LoVo (cell line): ENCODE results near the gene CTTNBP2NL.
"Not testable (repeated sequence)": the region's sequence is repeated elsewhere in the genome, so short reads cannot be mapped to it uniquely, and the experiment has no call there.

ENCODE experiments used
- DNase-seq: peaks from one replicate; pipeline ENCODE4 v3.0.0-alpha.2; 2016; ENCODE audit warnings: low spot score

CTTNBP2NL gene

GRCh38 chr1:112423666-112424065 is 27.7 kb downstream of the CTTNBP2NL start:
- DNase-seq, result not testable (repeated sequence)

DNA sequence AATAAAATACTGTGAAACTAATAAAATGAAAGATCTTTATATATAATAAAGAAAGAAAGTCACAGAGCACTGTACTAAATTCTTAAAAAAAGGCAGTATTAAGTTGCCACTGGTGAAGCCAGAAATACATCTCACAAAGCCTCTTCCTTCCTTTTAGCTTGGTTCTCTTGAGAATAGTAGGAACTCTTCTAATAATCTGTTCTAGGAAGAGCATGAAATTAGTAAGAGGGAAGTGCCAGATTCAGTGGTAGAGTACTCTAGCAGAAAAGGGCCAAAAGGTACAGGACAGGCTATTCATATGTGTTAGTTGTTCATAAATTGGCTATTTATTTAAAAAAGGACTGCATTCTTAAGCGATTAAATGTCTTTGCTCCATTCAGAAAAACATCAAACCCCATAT is 33.7 kb downstream of the CTTNBP2NL start:
- no peak for DNase-seq

DNA sequence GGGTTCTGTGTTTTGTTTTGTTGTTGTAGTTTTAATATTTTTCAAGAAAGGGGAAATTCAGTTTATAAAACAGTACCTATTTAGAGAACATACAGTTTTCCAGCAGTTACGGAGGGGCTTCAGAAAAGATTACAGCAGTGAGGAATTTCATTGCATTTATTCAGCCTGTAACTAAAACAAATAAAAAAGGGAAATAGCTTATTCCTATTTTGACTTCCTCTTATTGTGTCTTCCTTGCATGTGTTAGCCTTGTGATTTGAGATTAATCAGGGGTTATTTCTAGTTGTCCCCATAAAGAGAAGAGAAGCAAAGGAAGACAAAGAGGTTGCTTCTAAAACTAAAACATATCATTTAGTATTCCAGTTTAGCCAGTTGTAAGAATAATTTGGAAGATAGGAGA is 35.0 kb downstream of the CTTNBP2NL start:
- DNase-seq, result no peak

DNA sequence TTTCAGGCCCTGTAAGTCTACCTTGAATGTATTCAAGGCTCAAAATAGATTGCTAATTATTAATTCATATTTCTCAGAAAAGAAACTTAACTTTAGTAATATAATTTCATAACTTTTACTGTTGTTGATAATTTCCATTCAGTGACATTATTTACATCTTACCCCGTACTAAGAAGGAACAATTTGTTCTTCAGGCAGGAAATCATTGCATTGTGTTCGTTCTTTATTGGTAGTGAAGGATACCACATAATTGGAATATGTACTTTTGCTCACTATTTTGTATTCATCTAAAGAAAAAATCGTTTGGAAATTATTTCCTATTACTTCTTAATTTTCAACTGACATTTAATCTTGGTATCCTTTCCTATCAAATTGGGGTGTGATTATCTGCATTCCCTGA is 39.4 kb downstream of the CTTNBP2NL start:
- no peak for DNase-seq

GRCh38 chr1:112436384-112437156 is 40.6 kb downstream of the CTTNBP2NL start:
- no peak for DNase-seq

DNA sequence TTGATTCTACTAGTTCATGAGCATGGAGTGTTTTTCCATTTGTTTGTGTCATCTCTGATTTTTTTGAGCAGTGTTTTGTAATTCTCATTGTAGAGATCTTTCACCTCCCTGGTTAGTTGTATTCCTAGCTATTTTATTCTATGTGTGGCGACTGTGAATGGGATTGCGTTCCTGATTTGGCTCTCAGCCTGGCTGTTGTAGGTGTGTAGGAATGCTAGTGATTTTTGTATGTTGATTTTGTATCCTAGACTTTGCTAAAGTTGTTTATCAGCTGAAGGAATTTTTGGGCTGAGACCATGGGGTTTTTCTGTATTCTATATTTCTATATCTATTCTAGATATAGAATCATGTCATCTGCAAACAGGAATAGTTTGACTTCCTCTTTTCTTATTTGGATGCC is 42.1 kb downstream of the CTTNBP2NL start:
- DNase-seq, result not testable (repeated sequence)

DNA sequence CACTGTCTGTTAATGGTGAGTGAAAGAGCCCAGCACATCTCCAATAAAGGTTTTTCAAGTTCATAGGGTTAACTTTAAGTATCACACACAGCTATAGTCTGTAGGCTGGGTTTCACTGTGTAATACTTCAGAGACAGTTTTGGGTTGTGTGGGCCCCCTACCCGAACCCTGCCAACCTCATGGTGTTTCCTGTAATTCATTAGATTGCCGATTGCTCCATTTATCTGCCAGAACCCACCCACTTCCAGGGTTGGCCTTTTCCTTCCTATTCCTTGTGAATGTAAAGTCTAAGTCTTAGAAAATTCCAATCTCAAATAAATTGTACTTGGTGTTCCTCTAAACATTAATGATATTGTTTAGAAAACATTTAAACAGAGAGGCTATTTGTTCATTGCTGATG is 43.6 kb downstream of the CTTNBP2NL start:
- no peak for DNase-seq

DNA sequence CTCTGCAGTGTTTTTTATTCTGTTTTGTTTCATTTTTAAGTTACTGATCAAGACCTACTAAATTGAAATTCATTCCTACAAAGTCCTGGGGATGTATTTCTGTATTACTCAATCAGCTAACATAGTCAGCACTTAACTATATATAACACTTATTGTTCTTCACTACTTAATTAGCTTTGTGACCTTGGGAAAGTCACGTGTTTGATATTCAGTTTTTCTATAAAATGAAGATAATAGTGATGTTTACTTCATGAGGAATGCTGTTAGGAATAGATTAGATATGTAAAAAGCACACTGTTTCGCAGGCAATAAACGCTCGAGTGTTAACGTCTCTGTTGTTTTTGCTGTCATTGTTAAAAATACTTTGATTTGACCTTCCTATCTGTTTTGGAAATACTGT is 44.6 kb downstream of the CTTNBP2NL start:
- no peak for DNase-seq

- DNase-seq, result no peak
Observed at GRCh38 chr1:112444269-112444668, 48.3 kb downstream of the CTTNBP2NL start.

DNA sequence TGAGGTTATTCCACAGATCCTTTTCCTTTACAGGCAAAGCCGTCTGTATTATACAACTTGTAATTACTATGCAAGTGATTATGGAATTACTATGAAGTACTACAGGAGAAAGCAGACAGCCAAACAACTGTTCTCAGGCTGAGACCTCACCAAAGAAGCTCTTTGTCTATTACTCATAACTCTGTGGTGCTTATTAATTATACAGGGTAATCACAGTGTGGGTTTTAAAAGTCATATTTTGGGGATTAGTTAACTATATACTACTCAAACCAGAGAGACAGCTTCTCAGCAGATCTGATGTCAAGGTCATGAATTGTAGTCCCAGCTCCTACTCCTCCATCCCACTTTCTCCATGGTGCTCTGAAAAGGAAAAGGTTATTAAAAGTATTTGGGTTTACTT is 49.6 kb downstream of the CTTNBP2NL start:
- no peak for DNase-seq

- no peak for DNase-seq
Observed at GRCh38 chr1:112446411-112446810, 50.4 kb downstream of the CTTNBP2NL start.

DNA sequence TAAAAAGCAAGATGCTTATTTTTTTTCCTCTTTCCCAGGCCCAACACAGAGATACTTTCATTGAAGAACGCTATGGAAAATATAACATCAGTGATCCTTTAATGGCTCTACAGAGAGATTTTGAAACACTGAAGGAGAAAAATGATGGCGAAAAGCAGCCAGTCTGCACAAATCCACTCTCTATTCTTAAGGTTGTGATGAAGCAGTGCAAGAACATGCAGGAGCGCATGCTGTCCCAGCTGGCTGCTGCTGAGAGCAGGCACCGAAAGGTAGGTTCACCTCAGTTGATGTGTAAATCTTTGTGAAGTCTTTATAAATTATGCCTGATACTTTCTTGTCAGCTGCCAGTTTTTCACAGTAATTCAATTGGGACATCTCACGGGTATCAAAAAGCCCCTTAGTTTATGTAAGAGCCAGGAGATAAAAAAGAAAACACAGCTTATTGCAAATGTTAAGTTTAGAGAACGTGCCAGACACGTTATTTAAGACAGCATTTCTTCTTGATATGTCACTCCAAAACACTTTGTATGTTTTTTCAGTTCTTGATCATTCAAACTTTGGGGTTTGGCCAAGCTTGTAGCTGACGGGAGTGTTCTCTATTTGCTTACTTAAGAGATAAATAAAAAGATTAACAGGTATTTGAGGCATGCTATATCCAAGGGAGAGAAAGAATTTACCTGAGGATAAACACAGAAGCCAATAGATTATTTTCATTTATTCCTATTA is 53.1 kb downstream of the CTTNBP2NL start:
- DNase-seq, result no peak

GRCh38 chr1:112449630-112449983 is 53.6 kb downstream of the CTTNBP2NL start:
- no peak for DNase-seq

DNA sequence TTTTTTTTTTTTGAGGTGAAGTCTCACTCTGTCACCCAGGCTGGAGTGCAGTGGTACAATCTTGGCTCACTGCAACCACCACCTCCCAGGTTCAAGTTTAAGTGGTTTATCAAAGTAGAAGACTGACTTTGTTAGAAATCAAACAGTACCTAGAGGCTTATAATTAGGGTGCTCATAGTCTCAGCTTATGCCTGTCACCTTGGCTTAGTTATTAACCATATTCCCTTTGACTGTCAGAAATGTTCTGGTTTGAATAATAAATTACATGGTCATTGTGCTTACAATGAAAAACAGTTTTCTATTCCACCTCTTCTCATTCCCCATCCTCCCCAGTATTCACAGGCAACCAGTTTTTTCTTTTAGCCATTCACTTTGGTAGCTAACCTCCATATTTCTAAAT is 54.8 kb downstream of the CTTNBP2NL start:
- no peak for DNase-seq

DNA sequence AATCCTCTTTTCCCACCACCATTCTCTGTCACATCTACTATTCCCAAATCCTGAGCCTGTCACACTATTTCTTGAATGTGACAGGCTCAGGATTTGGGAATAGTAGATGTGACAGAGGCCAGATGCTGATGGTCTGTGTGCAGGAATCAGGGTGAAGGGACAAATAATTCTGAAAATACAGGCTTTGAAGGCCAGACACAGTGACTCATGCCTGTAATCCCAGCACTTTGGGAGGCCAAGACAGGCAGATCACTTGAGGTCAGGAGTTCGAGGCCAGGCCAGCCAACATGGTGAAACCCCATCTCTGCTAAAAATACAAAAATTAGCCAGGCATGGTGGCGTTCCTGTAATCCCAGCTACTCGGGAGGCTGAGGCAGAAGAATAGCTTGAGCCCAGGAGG is 55.3 kb downstream of the CTTNBP2NL start:
- not testable (repeated sequence) for DNase-seq

DNA sequence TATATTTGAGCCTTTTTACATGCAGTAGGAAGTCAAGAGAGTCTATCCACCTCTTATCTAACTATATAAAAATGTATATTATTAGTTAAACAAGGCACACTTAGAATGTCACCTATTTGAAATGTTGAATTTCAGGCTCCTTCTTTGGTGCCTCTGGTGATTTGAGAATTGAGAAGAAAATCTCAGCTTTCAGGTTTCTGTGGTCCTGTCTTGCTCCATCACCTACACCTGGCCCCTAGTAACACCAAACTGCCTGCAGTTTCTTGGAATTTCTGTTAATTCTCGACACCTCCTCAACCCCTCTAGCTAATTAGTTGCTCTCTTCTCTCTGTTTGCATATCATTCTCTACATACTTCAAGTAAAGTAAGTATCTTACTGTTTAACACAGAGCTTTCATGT is 57.9 kb downstream of the CTTNBP2NL start:
- no peak for DNase-seq

DNA sequence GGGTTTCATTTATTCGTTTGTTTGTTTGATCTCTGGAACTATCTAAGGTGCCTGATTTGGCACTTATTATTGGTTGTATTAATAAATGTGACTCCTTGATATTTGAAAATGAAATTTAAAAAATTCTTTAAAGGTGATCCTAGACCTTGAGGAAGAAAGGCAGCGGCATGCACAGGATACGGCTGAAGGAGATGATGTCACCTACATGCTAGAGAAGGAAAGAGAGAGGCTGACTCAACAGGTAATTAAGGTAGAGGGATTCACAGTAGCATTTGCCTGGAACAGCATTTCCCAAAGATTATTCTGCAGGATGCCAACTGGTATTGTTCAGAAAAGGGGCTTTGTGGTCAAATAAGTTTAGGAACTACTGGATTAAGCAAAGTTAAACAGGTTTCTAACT is 58.3 kb downstream of the CTTNBP2NL start:
- no peak for DNase-seq

GRCh38 chr1:112457241-112457640 is 61.2 kb downstream of the CTTNBP2NL start:
- no peak for DNase-seq

DNA sequence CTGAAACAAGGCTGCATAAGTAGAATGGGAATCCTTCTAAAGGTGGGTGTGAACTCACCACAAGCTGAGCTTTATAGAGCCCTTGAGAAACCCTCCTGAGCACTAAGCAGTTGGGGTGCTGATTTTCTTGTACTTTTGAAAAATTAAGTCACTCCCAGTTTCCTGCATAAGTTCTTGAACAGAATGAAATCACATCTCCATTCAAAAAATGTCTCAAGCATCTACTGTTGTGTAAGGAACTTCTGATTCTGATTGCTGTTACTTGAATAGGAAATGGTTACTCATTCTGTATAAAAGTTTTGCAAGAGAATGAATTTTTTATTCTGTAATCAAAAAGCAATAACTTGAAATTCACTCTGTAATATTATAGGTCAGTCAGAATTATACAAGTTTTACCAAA is 61.9 kb downstream of the CTTNBP2NL start:
- no peak for DNase-seq

- DNase-seq, result no peak
Observed at GRCh38 chr1:112458756-112459155, 62.7 kb downstream of the CTTNBP2NL start.

GRCh38 chr1:112460615-112461014 is 64.6 kb downstream of the CTTNBP2NL start:
- DNase-seq, result no peak

- no peak for DNase-seq
Observed at GRCh38 chr1:112461200-112461871, 65.3 kb downstream of the CTTNBP2NL start.

DNA sequence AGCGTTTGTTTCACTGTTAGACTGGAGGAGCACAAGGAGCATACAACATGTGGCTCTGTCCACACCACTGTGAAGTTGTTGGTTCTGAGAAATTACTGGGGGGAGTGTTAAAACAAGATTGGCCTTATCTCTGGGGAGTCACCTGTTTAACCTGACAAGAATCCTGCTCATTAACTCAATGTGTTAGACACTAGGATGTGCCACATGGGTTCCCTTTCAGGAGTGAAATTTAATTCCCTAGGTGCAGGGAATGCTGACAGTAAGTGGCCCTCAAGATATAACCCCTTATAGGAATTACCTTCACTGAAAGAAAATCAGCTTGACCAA is 66.9 kb downstream of the CTTNBP2NL start:
- DNase-seq, result no peak
